Peyer's patch (tissue), 4 donors: ENCODE measurements around the gene ITPKB. TPM values are rescaled to one million over a fixed set of nuclear protein-coding genes. Genes with fewer than 3 reads are reported as not detected.
"Not testable (repeated sequence)": the region's sequence is repeated elsewhere in the genome, so short reads cannot be mapped to it uniquely, and the experiment has no call there.

Experiments
- DNase-seq, 3 donors: peaks; one replicate each; pipeline ENCODE4 v3.0.0-alpha.2; 2017 to 2019
- H3K27ac ChIP-seq, 4 donors: fragments of 200-600 bp; sonication (generic); one replicate each; pipeline ENCODE4 v1.5.1; 2016 to 2019
- H3K27me3 ChIP-seq, 2 donors: fragments of 200-600 bp; sonication (generic); one replicate each; pipeline ENCODE4 v1.5.1; 2019
- H3K36me3 ChIP-seq, 3 donors: fragments of 200-600 bp; sonication (generic); one replicate each; pipeline ENCODE4 v1.5.1; 2016 to 2019
- H3K4me1 ChIP-seq, 4 donors: fragments of 200-600 bp; sonication (generic); one replicate each; pipeline ENCODE4 v1.5.1; 2016 to 2019
- H3K4me3 ChIP-seq, 4 donors: fragments of 200-600 bp; sonication (generic); 1 replicate in 3 of 4; 2 replicates in 1 of 4; pipeline ENCODE4 v1.5.1; 2016 to 2019; ENCODE audit warnings: mild to moderate bottlenecking in 1 of 4
- H3K9me3 ChIP-seq, 4 donors: fragments of 200-600 bp; sonication (generic); one replicate each; pipeline ENCODE4 v1.5.1; 2016 to 2019; ENCODE audit warnings: mild to moderate bottlenecking in 1 of 4
- CTCF ChIP-seq, 6 experiments: fragments of 450-650 bp in 4 of 6; fragments of 200-600 bp in 2 of 6; sonication (generic) in 1 of 6; IDR thresholded peaks; one replicate each; pipeline ENCODE4 v1.5.1; 2017 to 2019; ENCODE audit warnings: antibody characterized with exemption in 6 of 6, mild to moderate bottlenecking in 3 of 6, moderate library complexity in 1 of 6
- POLR2A ChIP-seq, 2 donors: fragments of 450-650 bp; IDR thresholded peaks; one replicate each; pipeline ENCODE4 v1.5.1; 2017; ENCODE audit warnings: antibody characterized with exemption in 2 of 2, mild to moderate bottlenecking in 2 of 2, moderate library complexity in 2 of 2
- total RNA-seq, 4 donors: library from RNA; depleted of rRNA; stranded (reverse); fragments of >200 nt; gene quantifications; one replicate each; pipeline ENCODE4 v1.1.0, GENCODE V29; 2016

The ITPKB gene
- total RNA-seq, 4 donors from 2014 or later: 9.5 to 36.3 (median 23.0) TPM

GRCh38 chr1:226728448-226728847 is 10.6 kb downstream of the ITPKB start:
- TF ChIP-seq CTCF (IDR thresholded peaks at IDR 0.05) (no peak), POLR2A (IDR thresholded peaks at IDR 0.05) (no peak)
- DNase-seq: no peak
- Histone ChIP-seq H3K4me3 (no peak overlapping the region), H3K27me3 (no peaks in the 10 kb centered on the region), H3K36me3 (peaks cover 0 to 5% (median 0%) of the 10 kb centered on the region in 3 donors), H3K27ac (peak overlapping the region in 1 of 4 donors; percentile 33), H3K9me3 (no peaks in the 10 kb centered on the region), H3K4me1 (peaks cover 0 to 28% (median 22%) of the 10 kb centered on the region in 4 donors)

GRCh38 chr1:226725897-226726267 is 13.2 kb downstream of the ITPKB start:
- no peaks in the 10 kb centered on the region for H3K27me3 ChIP-seq
- no peak for DNase-seq
- H3K27ac ChIP-seq: peak overlapping the region in 2 of 4 donors; percentile 20 to 60
- H3K36me3 ChIP-seq: peaks cover 0 to 5% (median 0%) of the 10 kb centered on the region in 3 donors
- no peaks in the 10 kb centered on the region for H3K9me3 ChIP-seq
- H3K4me1 ChIP-seq: peaks cover 0 to 25% (median 21%) of the 10 kb centered on the region in 4 donors
- TF ChIP-seq CTCF (IDR thresholded peaks at IDR 0.05): no peak
- no peak for TF ChIP-seq POLR2A (IDR thresholded peaks at IDR 0.05)
- no peak overlapping the region for H3K4me3 ChIP-seq

GRCh38 chr1:226723657-226724532 is 15.2 kb downstream of the ITPKB start:
- no peak for DNase-seq
- Histone ChIP-seq H3K27me3 (no peaks in the 10 kb centered on the region), H3K27ac (peak overlapping the region in 3 of 4 donors; percentile 4 to 40 (median 12)), H3K4me3 (no peak overlapping the region), H3K36me3 (no peaks in the 10 kb centered on the region), H3K9me3 (no peaks in the 10 kb centered on the region), H3K4me1 (peaks cover 0 to 37% (median 20%) of the 10 kb centered on the region in 4 donors)
- TF ChIP-seq CTCF (IDR thresholded peaks at IDR 0.05) (no peak), POLR2A (IDR thresholded peaks at IDR 0.05) (no peak)

- H3K4me3 ChIP-seq: no peak overlapping the region
- peaks cover 0 to 37% (median 19%) of the 10 kb centered on the region in 4 donors for H3K4me1 ChIP-seq
- no peaks in the 10 kb centered on the region for H3K9me3 ChIP-seq
- DNase-seq: peak in 1 of 3 donors; percentile 50
- TF ChIP-seq POLR2A (IDR thresholded peaks at IDR 0.05): no peak
- H3K27me3 ChIP-seq: no peaks in the 10 kb centered on the region
- H3K27ac ChIP-seq: peak overlapping the region in 2 of 4 donors; percentile 4 to 33
- no peaks in the 10 kb centered on the region for H3K36me3 ChIP-seq
These were observed 16.0 kb downstream of the ITPKB start for GRCh38 chr1:226722901-226723656.

GRCh38 chr1:226722240-226722900 is 16.7 kb downstream of the ITPKB start:
- TF ChIP-seq CTCF (IDR thresholded peaks at IDR 0.05): no peak
- TF ChIP-seq POLR2A (IDR thresholded peaks at IDR 0.05): no peak
- H3K4me3 ChIP-seq: no peak overlapping the region
- no peaks in the 10 kb centered on the region for H3K27me3 ChIP-seq
- H3K27ac ChIP-seq: peak overlapping the region in 3 of 4 donors; percentile 2 to 9 (median 4)
- no peaks in the 10 kb centered on the region for H3K36me3 ChIP-seq
- peak in 1 of 3 donors; percentile 38 for DNase-seq
- peaks cover 0 to 42% (median 22%) of the 10 kb centered on the region in 4 donors for H3K4me1 ChIP-seq
- no peaks in the 10 kb centered on the region for H3K9me3 ChIP-seq

GRCh38 chr1:226720574-226720973 is 18.5 kb downstream of the ITPKB start:
- not testable (repeated sequence) for H3K36me3 ChIP-seq, H3K27ac ChIP-seq, H3K4me3 ChIP-seq, H3K27me3 ChIP-seq, H3K9me3 ChIP-seq
- peaks cover 0 to 43% (median 13%) of the 10 kb centered on the region in 4 donors for H3K4me1 ChIP-seq
- peak in 1 of 3 donors; percentile 52 for DNase-seq
